AG09309 (cell line): ENCODE results near the gene MCRS1.
"Not testable (repeated sequence)": the region's sequence is repeated elsewhere in the genome, so short reads cannot be mapped to it uniquely, and the experiment has no call there.

Source experiments
- DNase-seq: peaks from one replicate; pipeline ENCODE4 v3.0.0-alpha.2; 2010; ENCODE audit warnings: low read depth
- H3K4me3 ChIP-seq: 2 replicates; pipeline ENCODE4 v1.5.1; 2011; ENCODE audit warnings: mild to moderate bottlenecking, low read depth, low read length, moderate library complexity; ENCODE audit not compliant: control insufficient read depth
- CTCF ChIP-seq: IDR thresholded peaks from 2 replicates; pipeline ENCODE4 v1.5.1; 2011; ENCODE audit warnings: mild to moderate bottlenecking, low read depth, low read length, inconsistent platforms; ENCODE audit not compliant: insufficient read depth, control insufficient read depth; ENCODE audit errors: missing control alignments

The MCRS1 gene

GRCh38 chr12:49567611-49568441 is at the start of gene MCRS1:
TSS of gene MCRS1 (minus strand) at chr12:49568142. CDS start at chr12:49566731, 1,411 bp downstream.
- peak within 1 kb of the TSS; percentile 92 for H3K4me3 ChIP-seq
- peak; percentile 67 for DNase-seq
- TF ChIP-seq CTCF, result no peak

- H3K4me3 ChIP-seq, result no peak overlapping the region
- DNase-seq, result no peak
- no peak for TF ChIP-seq CTCF
These were observed 48.7 kb upstream of the MCRS1 start for GRCh38 chr12:49616533-49617219.

- H3K4me3 ChIP-seq, result no peak overlapping the region
- no peak for TF ChIP-seq CTCF
- DNase-seq, result no peak
These were observed 47.8 kb upstream of the MCRS1 start for GRCh38 chr12:49615725-49616124.

- H3K4me3 ChIP-seq, result no peak overlapping the region
- no peak for DNase-seq
- TF ChIP-seq CTCF, result no peak
These were observed 44.3 kb upstream of the MCRS1 start for GRCh38 chr12:49612210-49612609.

GRCh38 chr12:49610785-49611184 is 42.8 kb upstream of the MCRS1 start:
- not testable (repeated sequence) for DNase-seq, H3K4me3 ChIP-seq

- no peak overlapping the region for H3K4me3 ChIP-seq
- no peak for TF ChIP-seq CTCF
- DNase-seq, result no peak
These were observed 41.9 kb upstream of the MCRS1 start for GRCh38 chr12:49609875-49610154.

GRCh38 chr12:49609059-49609874 is 41.3 kb upstream of the MCRS1 start:
- no peak for TF ChIP-seq CTCF
- DNase-seq, result no peak
- no peak overlapping the region for H3K4me3 ChIP-seq

- H3K4me3 ChIP-seq, DNase-seq: not testable (repeated sequence)
These were observed 37.6 kb upstream of the MCRS1 start, which contains the start of gene FAM186B for GRCh38 chr12:49605539-49605938. TSS of gene FAM186B (minus strand) at chr12:49605639. CDS start at chr12:49605477, 162 bp downstream.
